ENCODE measurements around the gene SLC30A9.

Gene SLC30A9

DNA sequence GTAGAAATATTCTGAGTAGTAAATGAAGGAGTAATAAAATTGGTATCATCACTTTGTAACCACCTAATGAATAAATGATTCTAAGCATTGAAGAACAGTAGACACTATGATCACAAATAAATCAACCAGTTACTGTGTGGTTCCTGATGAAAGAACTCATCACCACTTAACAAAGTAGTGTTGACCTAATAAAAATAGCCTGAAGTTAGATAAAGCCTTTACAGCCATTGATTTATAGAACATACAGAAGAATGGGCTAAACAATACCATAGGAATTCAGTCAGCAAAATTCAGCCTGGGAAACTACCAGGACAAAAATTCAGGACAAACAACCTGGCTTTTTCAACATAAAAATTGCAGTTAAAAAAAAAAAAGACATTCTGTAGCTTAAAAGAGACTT is 9.0 kb downstream of the SLC30A9 start:
- DNase-seq (ENCODE audit: low read depth) = no peak

DNA sequence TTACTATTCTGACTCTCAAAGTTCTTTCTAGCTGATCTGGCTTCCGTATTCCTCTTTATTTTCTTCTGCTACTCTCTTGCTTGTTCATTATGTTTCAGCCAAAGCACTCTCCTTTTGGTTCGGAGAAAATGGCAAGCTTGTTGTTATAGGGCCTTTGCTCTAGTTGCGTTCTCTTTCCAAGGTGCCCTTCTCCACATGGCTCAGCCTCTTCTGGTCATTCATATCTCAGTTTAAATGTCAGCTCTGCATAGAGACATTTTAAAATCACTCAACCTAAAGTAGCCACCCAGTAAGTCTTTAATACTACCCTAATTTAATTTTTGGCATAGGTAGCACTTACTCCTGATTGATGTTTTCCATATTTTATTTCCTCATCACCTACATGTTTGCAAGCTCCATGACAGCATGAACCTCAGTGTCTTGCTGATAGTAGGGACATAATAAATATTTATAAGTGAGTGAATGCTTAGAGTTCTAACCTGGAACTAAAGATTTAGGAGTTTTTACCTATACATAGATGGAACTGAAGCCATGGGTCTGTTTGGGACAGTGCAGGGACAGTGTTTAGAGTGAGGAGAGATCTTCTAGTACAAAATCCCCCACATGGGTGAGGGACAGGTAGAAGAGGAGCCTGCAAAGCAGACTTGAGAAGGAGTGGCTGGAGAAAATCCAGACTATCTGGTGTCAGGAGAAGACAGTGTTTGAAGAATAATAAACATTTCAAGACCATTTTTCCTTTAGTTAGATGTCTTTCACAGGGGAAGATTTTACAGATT is 17.9 kb downstream of the SLC30A9 start:
- DNase-seq (ENCODE audit: low read depth) = no peak

DNA sequence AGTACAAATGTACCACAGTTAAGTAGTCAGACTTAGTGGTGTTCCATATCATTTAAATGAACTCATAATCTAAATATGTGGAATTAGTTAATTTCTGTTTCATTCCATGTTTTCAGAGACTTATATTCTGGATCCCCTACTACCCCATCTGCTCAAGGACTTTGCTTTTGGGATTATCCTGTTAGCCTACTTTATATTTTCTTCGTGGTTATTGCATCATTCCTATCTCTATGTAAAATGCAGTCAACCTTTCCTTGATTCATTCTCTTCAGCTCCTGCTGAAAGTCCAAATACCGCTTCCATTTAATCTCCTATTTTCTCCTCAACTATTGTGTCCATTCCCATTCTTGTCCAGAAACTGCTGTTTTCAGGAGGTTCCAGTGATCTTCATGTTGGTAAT is 25.1 kb downstream of the SLC30A9 start:
- no peak for DNase-seq (ENCODE audit: low read depth)

DNA sequence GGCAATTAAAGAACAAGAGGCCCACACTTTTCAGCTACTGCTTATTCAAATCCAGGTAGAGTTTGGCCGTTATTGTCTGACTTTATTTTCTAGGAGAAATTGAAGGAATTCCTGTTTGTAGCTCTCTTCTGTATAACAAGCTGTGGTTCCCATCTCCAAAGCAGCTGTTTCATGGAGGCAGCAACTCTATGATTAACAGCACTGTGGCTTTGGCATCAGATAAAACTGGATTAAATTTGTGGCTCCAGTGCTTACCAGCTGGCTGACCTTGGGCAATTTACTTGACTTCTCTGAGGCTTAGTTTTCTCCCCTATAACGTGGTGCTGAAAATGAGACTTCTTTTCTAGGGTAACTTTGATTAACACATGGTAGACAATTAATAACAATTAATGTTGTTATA is 28.1 kb downstream of the SLC30A9 start:
- DNase-seq (ENCODE audit: low read depth) = no peak

DNA sequence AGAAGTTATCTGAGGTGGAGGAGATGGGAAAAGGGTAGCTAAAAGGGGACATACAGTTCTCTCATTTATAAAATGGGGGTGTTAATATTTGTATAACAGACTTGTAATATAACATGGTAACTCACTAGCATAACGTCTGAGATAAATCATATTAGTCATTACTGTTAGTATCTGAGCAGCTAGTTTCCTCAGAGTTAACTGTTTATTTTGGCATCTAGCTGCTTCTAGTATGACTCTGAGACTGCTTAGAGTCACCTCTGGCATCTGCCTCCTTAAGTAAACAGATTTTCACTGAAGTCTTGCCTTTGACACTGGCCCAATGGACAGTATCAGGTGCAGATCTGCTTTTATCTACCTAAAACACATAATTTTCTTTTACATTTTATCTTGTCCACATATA is 58.1 kb downstream of the SLC30A9 start:
- DNase-seq (ENCODE audit: low read depth) = no peak

DNA sequence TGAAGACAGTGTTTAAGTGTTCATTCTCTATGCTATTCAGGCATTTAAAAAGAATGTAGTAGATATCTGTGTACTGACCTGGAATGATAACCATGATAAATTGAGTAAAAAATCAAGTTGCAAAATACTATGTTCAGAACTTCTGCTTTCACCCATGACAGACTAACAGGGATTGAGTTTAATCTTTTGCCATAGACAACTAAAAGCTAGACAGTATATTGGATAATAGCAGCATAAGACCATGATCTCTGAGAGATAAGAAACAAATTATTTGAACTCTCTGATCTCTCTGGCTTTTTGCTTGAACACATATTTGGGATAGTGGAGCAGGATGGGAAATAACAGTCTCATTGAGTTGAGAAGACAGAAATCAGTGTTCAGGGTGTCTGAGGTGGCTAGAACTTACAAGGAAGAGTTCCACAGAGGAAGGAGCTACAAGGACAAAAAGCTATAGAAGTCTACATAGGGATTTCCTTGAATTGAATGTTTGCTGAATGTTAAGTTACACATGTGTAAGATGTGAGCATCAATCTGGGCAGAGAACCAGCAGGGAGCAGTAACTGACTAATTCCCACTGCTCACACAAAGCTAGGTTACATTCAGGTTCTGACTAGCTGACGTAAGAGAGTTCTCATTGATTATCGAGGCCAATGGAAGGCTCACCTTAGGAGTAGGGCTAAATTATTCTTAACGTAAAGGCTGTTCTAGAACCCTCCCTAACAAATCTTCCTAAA is 60.4 kb downstream of the SLC30A9 start:
- DNase-seq (ENCODE audit: low read depth) = no peak

DNA sequence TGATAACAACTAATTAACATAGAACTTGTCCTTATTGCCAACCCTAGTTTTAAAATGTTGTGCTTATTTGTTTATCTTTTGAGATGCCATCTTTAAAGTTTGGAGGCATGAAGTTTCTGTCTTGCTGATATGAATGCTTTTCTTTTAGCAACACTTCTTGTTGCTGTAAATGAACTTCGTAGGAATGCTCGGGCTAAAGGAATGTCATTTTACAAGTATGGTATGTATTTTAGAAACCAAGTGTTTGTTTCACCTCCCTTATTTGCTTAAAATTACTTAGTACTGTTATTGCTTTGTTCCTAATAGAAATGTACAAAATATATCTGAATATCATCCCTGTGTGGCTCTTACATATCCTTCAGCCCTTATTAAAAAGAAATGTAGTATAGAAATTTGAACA is 76.1 kb downstream of the SLC30A9 start:
- DNase-seq (ENCODE audit: low read depth) = no peak

DNA sequence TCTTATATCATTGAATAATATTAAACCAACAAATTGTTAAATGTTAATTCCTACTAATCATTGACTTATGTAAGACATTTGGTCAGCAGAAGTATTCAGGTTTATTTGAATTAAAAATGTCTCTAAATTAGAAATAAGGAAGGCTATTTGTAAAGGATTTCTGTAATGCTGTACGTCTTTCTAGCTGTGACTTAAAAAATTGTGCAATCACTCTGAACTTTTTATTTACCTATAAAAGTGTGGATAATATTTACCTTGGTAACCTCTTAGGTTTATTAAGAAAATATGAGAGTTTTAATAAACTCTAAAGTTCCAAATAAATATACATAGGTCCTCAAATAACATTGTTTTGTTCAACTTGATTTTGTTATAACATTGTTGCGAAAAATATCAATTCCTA is 76.9 kb downstream of the SLC30A9 start:
- DNase-seq (ENCODE audit: low read depth) = no peak

DNA sequence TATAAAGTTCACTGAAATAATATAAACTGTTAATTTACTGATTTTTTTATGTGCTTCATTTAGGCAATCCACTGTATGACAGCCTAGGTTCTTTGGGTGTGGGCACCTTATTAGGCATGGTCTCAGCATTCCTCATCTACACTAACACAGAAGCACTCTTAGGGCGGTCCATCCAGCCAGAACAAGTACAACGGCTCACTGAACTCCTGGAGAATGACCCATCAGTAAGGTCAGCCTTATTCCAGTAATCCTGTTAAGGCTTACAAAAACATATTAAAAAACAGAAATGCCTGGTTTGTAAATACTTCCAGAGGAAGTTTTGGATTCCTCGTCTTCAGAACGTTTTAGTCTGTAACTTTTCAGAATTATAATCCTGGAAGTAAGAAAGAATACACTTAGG is 80.1 kb downstream of the SLC30A9 start:
- no peak for DNase-seq (ENCODE audit: low read depth)

DNA sequence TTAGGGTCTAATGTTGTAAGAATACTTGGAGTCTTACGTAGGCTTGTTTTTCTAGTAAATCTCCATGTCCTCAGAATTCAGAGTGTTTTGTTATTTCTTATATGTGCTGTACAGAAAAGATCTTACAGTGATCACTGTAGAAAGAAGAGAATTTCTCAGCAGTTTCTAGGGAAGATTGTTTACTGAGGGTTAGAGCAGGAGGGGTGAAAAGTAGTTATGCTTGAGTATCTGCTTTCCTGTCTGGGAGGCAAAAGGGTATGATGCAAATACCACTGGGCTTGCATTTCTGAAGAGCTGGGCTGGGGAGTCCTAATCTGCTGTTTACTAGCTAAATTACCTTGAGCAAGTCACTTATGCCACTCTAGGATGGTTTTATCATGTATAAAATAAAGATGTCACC is 84.0 kb downstream of the SLC30A9 start:
- no peak for DNase-seq (ENCODE audit: low read depth)

DNA sequence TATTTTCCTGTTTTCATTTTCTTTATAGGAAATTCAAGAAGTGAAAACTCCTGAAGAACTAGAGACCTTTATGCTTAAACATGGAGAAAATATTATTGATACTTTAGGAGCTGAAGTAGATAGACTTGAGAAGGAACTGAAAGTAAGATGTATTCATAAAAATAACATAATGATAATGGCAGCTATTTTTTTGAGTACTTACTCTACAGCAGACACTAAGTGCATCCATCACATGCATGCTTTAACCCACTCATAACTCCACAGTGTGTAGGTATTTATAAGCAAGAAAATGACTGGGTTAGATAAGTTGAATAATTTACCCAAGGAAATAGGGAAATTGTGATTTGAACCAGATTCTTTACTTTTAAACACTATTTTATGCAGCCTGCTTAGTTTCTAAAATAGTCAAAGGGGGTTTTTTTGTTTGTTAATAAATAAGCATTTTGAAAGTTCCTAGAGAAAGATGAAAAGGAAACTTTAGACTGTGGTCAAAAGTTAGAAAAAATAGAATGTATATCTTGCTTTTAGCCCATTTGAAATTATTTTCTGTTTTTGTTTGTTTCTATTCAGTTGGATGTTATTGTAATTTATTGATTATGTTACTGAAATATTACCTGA is 88.0 kb downstream of the SLC30A9 start:
- DNase-seq (ENCODE audit: low read depth) = no peak

DNA sequence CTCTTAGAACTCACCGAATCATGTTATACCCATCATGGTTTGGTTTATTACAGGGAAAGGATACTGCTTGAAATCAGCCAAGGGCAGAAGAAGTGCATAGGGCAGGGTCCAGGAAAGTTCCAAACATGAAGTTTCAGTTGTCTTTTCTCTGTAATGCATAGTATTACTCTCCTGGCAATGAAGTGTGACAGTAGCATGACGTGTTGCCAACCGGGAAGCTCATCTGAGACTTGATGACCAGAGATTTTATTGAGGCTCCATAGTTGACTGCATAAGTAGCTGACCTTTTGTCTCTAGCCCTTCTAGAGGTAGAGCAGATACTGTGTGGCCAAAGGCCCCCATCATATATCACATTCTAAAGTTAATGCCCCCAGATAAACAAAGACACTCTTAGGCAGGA is 90.0 kb downstream of the SLC30A9 start:
- DNase-seq (ENCODE audit: low read depth) = no peak

DNA sequence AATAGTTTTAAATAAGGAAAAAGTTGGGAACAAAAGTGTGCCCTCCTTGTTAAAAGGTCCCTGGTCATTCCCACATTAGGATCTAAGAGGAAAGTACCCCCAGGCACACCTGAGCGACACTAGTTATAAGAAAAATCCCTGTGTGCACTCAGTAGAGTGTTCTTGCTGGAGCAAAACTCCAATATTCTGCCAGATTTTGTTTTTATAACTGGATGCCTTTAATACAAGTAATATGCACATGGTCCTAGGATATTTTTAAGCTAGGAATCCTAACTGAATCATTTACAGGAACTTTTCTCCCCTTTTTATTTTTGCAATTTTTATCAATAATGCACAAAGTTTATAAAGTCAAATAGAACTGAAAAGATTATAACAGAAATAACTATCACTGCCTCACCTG is 93.5 kb downstream of the SLC30A9 start:
- DNase-seq (ENCODE audit: low read depth) = no peak

DNA sequence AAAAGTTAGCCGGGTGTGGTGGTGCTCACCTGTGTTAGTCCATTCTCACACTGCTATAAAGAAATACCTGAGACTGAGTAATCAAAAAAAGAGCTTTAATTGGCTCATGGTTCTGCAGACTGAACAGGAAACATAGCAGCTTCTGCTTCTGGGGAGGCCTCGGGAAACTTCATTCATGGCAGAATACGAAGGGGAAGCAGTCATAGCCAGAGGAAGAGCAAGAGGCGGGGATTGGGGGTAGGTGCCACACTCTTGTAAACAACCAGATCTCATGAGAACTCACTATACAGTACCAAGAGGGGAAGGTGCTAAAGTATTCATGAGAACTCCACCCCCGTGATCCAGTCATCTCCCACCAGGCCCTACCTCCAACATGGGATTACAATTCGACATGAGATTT is 98.1 kb downstream of the SLC30A9 start:
- no peak for DNase-seq (ENCODE audit: low read depth)

DNA sequence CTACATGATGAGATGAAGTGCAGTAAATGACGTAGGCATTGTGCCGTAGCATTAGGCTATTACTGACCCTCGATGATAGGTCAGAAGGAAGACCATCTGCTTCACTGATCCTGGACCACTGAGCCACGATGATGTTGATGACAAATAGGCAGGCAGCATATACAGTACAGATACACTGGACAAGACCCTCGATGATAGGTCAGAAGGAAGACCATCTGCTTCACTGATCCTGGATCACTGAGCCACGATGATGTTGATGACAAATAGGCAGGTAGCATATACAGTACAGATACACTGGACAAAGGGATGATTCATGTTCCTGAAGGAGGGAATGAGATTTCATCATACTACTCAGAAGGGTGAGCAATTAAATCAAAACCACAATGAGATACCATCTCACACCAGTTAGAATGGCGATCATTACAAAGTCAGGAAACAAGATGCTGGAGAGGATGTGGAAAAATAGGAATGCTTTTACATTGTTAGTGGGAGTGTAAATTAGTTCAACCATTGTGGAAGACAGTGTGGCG is 111.2 kb downstream of the SLC30A9 start:
- no peak for DNase-seq (ENCODE audit: low read depth)

DNA sequence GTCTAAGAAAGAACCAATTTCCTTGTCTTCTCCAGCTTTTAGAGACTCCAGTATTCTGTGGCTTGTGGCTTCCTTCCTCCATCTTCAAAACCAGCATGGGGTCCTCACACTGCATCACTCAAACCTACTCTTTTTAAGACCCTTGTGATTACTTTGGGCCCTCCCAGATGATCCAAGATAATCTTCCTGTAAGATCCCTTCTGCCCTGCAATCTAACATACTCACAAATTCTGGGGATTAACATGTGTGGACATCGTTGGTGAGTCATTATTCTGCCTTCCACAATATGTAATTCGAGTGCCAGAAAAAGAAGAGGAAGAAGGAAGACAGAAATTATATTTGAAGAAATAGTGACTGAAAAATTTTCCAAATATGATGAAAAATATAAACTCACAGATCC is 114.2 kb downstream of the SLC30A9 start:
- DNase-seq (ENCODE audit: low read depth) = no peak

DNA sequence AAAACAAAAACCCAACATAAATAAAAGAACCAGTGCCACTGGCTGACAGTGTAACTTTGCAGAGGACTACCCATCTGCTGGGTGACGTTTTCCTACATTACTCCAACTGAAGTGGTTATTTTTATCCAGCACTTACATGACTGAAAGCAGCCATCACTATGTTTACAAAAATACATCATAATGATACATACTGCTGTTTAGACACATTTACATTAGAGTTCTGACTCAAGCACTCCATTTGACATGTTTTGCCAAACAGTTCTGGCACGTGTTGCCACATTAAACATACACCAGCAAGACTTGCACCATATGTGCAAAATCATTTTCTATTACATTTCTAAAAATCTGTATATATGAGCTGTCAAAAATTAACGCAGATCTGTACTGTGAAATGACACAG is 122.5 kb downstream of the SLC30A9 start:
- no peak for DNase-seq (ENCODE audit: low read depth)

DNA sequence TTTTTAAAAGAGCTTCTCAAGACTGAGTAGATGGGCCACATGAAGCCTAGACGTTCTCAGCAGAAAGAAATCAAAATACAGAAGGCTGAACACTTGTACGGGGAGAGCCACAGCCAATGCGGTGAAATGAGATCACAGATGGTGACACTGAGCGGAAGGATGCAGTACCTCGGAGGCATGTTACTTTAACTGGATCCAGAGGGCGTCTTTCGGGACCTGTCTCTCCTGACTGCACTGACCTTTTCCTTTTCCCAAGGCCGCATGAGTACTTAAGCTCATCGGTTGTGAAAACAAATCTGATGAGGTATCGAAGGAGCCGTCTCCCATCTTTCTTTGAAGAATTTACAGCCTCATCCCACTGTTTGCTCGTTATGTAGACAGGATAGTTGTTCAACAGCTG is 129.6 kb downstream of the SLC30A9 start:
- no peak for DNase-seq (ENCODE audit: low read depth)

DNA sequence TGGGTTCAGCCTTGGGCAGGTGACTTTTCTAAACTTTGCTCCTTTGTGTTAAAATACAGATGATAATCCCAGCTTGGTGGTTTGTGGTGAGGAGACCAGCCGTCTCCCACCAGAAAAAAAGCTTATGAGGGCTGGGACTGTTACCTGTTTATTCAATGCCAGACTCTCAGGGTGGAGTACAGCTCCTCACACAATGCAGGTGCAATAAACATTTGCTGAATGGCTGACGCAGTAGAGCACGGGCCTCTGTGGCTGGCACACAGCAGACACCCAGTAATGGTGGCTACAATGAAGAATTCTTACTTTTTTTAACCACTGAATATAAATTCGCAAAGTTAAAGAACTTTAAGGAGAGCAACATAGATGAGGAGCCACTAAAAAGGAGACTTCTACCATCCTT is 131.9 kb downstream of the SLC30A9 start:
- no peak for DNase-seq (ENCODE audit: low read depth)

DNA sequence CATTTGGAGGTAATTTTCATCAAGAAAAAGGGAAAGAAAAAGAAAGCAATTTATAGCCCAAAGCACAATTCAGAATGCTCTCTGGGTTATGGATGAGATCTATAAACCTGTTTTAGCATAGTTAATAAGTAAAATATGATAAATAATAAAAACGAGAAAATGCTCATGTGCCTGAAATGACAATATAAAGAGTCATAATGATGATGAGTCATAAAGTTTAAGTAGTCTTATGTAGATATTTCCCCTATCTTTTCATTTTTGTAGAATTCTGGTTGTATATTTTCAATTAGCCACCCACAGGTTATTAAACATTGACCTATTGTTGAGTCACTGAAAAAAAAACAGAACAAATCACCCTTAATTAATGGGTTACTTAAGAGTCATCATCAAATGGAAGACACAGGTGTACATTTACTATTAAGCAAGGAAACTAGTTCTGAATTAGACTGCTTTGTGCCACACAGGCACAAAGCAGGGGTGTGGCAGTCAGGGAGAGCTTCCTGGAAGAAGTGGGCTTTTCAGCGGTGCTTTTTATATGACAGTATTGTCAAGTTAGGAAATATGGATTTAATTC is 132.8 kb downstream of the SLC30A9 start:
- no peak for DNase-seq (ENCODE audit: low read depth)

DNA sequence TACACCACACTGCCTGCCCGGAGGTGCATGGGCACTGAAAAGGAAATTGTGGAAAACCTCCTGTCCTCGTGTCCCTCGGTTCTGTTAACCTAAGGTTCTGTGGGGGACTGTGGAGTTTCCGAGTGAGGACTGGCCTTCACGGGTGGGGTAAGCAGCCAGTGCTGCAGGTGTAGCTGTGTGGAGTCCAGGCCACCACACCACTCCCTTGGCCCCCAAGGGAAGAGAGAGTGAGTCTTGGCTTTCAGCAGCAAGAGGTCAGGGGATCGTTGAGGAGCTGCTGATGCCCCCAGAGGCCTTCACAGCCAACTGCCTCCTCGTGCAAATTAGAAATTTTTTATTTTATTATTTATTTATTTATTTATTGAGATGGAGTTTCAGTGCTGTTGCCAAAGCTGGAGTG is 141.8 kb downstream of the SLC30A9 start:
- DNase-seq (ENCODE audit: low read depth) = no peak

DNA sequence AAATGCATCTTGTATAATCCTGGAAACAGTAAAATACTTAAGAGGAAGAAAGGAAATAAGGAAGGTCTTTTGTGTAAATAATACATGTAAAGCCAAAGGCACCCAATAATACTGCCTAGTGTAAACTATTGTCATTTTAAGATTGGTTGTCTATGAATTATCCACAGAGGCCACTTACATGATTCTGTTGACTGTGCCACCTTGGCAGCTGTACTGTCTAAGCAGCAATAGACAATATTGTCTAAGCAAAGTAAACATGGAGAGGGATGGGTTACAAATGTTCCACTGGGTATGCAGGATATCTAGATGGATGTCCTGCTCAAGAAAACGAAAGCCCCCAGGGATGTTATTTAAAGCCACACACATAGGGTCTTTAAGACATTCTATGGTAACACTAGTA is 142.7 kb downstream of the SLC30A9 start:
- DNase-seq (ENCODE audit: low read depth) = no peak

DNA sequence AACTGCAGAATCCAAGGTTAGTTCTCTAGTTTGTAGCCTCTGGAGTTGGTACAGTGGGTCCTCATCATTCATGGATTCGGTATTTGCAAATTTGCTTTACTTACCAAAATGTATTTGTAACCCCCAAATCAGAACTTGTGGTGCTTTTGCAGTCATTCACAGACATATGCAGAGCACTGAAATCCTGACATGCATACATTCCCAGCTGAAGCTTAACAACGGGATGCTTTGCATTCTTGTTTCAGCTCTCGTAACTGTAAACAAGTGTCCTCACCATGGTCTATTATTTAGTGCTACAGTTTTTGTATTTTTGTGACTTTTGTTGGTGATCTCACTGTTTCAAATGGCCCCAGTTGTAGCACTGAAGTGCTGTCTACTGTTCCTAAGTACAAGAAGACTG is 146.0 kb downstream of the SLC30A9 start:
- no peak for DNase-seq (ENCODE audit: low read depth)
